Skin epidermis (tissue), 12 donors: ENCODE data around the gene NRCAM.
A peak's percentile ranks its signal among the peaks of the same experiment; 100 is the strongest.

Source experiments
- H3K27ac ChIP-seq, 21 experiments: fragments of 200-600 bp; sonication (generic) in 11 of 21; one replicate each; pipeline ENCODE4 v1.5.0; 2020; ENCODE audit warnings: mild to moderate bottlenecking in 3 of 21, inconsistent platforms in 2 of 21, moderate library complexity in 2 of 21
- H3K4me3 ChIP-seq, 7 experiments: fragments of 200-600 bp; sonication (generic) in 2 of 7; one replicate each; pipeline ENCODE4 v1.5.0; 2020; ENCODE audit warnings: inconsistent platforms in 2 of 7, mild to moderate bottlenecking in 2 of 7, moderate library complexity in 1 of 7

The NRCAM gene

DNA sequence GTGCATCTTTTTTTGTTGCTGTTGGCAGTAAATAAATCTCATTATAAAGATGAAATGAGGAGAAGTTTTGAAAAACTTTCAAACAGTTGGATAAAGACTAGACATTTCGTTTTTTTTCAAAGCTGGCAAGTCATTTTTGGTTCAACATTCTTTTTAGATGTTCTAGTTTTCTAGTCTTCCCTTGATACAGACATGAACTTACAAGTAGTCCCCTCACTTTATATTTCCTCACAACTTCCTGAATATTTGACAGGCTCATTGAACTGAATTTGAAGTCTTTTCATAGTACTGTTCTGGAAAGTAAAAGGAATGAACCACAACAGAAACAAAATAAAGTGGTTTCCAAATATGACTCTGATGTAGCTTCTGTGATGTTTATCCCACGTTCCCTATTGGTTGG, 134.2 kb downstream of the NRCAM start:
- H3K4me3 ChIP-seq = no peak overlapping the region
- H3K27ac ChIP-seq = no peak overlapping the region

DNA sequence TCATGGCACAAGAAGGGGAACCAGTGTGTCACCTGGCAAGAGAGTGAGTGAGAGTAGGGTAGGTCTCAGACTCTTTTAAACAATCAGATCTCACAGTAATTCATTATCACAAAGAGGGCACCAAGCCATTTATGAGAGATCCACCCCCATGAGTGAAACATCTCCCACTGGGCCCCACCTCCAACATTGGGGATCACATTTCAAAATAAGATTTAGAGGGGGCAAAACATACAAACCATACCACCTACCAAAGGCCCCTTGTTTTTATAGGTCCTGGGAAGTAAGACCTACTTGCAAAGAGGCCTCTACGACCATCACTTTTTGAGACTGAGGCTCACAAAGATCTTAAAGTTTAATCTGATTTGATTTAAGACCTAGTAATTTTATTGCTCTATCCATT, 134.9 kb downstream of the NRCAM start:
- Histone ChIP-seq H3K4me3 (no peak overlapping the region), H3K27ac (no peak overlapping the region)

DNA sequence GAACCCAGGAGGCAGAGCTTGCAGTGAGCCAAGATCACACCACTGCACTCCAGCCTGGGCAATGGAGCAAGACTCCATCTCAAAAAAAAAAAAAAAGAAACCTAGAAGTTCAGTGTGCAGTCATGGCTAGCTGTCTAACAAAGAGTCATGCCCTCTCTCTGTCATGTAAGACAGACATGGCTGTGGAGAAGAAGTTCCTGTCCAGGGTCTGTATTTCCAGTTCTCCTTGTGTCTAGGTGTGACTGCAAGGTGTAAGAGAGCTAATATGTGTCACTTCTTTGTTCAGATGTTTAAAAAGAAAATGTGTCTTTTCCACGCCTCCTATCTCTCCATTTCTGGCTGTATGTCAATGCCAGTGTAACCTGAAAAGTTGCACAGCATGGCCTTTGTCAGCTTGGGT, 139.5 kb downstream of the NRCAM start:
- Histone ChIP-seq H3K27ac (no peak overlapping the region), H3K4me3 (no peak overlapping the region)

DNA sequence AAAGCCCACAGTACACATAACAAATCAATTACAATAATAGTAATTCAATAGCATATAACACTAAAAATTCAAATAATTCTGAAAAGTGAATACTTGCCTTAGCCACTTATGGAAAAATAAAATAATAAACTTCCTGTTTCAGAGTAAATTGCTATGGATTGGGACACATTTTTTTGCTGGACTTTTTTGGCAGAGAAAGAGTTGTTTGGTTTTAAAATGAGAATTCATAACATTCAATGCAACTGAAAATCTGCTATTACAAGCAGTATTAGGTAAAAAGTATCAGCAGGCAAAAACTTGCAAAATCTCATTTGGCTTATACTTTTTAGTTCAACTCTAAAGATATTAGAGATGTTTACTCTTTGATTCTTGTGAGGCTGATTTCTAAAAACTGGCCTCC, 141.7 kb downstream of the NRCAM start:
- Histone ChIP-seq H3K4me3 (no peak overlapping the region), H3K27ac (no peak overlapping the region)

DNA sequence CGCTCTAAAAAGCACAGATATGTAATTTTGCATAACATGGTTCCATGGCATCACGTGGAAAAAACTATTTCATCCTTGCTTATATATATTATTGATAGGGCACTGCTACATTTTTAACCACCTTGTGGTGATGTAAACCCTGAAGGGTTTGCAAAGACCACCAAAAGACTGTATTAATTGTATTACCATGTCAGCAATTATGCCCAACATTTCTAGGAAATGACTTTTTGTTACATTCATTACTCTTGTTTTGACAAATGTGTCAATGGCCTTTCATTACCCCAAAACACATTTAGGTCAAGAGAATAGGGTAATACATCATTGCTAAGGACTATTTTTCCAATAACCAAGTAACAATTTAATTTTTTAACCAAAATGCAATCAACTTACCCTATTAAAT, 142.2 kb downstream of the NRCAM start:
- no peak overlapping the region for H3K4me3 ChIP-seq

DNA sequence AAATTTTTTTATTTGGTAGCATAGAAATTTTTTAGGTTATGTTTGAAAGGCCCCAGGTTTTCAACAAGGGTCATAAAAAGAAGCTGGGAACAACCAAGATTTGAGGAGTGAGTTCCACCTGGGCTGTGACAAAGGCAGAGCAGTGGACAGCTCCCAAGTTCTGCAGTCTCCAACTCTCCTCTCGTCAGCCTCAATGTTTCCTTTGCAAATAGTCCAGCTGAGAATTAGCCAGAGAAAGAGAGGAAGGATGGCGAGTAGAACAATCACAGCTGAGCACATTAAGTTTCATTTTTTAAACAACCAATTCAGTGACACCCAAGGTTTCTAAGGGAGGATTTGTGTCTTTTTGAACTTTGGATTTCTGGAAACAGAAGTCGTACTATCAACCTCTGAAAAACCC, 143.2 kb downstream of the NRCAM start:
- H3K4me3 ChIP-seq = no peak overlapping the region
- peak overlapping the region in 1 of 21 experiments; percentile 13 for H3K27ac ChIP-seq

More for the DNA sequence above, 142.2 kb downstream of the NRCAM start:
- no peak overlapping the region for H3K27ac ChIP-seq

DNA sequence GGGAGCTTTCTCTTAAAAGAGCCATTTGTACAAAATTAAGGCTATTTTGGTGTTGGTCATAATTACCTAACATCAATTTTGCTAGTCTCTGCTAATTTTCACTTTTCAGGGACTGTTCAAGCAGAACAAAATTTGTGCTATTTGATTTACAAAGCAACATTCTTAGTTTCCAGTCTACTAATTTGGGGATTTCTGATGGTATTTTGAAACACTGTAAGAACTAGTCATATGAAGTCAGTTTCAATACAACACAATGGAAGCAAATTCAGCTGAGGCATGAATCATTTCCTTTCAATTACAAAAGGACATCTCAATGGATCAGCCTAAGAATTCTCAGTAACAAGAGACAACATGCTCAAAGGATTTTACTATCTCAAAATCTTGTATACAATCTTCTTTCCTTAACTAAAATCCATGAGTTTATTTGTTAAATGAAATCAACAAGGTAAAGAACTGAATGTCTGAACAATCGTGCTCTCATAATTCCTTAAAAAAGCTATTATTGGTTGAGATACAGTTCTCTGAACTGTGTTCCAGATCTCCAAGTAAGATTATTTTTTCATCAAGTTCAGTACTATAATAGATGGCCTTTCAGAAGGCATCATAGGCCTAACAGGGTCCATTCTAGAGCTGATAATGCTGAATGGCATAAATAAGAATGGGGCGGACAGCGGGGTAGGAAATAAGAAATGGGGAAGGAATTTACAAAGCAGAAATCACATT, 144.6 kb downstream of the NRCAM start:
- H3K27ac ChIP-seq = peak overlapping the region in 10 of 21 experiments; percentile 10 to 90 (median 42)
- no peak overlapping the region for H3K4me3 ChIP-seq

DNA sequence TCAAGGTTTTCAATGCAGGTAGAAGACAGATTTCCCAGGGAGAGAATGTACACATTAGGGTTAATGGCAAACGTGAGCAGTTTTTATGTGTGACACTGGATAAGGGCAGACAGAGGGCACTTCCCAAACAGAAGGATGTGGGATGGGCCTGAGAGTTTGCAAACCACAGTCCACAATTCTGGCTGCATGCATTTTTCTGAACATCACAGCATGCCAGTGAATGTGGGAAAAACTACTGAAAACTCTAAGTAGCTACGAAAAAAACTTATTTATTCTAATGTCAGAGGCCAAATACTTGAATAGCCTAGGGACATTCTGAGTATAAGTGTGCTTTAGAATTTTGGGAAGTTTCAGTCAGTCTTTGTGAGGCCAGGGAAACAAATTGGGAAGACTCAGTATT, 145.9 kb downstream of the NRCAM start:
- Histone ChIP-seq H3K4me3 (no peak overlapping the region), H3K27ac (peak overlapping the region in 8 of 21 experiments; percentile 14 to 90 (median 61))

DNA sequence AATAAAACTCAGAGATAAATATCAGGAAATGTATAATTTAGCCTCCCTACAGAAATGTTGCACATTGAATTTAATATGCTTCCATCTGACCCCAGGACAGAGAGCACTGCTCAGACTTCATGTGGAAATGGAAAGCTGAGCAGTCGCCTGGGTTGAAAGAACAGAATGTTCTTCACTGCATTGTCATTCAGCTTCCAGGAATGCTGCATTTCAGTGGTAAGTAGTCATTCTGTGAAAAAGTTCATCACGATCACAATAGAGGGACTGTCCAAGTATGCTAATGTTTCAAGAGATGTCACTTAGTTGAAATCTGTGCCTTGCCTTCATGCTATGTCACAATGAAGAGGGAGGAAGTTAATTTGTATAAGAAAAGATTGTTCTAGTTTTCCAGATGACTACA, 147.3 kb downstream of the NRCAM start:
- Histone ChIP-seq H3K4me3 (no peak overlapping the region), H3K27ac (peak overlapping the region in 9 of 21 experiments; percentile 27 to 90 (median 59))

DNA sequence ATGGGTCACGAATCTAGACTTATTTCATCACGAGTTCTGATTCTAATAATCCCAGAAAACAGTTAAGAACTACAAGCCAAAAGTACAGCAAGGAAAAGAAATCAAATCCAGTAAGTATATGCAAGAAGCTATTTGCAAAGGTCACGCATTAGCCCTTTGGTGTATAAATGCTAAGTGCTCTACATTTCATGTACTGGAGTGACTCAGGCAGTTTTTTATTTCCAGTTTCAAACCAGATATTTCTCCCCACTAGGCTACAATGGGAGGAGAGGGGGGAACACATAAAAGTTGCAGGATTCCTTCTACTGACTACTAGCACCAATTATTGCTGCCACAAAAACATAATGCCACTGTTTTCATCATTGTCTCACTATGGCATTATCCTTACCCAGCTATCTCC, 148.0 kb downstream of the NRCAM start:
- Histone ChIP-seq H3K27ac (peak overlapping the region in 9 of 21 experiments; percentile 27 to 90 (median 52)), H3K4me3 (no peak overlapping the region)

DNA sequence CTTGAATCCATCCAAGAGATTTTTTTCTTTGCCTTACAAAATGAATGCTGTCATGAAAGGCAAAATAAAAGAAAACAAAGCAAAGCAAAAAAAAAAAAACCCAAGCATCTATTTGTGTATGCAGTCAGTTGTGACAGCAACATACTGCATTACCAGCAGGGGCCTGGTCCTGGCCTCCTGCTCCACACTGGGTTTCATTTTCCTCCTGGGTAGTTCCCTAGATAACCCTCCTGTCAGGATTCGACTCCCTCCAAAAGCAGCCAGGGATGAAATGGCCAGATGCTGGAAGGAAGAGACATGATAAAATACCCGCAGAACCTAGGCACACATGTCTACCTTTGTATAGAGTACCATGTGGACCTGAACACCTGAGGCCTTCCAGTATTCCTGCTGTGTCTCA, 148.6 kb downstream of the NRCAM start:
- Histone ChIP-seq H3K27ac (peak overlapping the region in 5 of 21 experiments; percentile 20 to 90 (median 59)), H3K4me3 (no peak overlapping the region)

DNA sequence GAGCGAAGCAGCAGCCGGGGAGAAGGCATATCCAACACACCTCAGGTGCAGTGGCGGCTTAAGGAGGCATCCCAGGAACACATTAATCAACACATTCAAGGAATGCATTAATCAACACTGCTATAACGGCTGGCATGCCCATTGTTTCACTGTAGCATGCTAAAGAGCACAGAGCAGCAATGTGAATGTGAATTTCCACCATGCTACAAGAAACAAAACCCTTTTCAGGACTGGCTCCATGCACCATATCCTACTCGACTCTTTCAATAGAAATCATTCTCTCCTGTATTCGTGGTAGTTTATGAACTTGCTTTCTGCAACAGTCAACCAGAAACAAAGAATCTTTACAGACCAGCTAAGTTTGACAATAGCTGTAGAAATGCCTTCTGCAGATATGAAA, 149.0 kb downstream of the NRCAM start:
- Histone ChIP-seq H3K4me3 (no peak overlapping the region), H3K27ac (peak overlapping the region in 2 of 21 experiments; percentile 59 to 90)

DNA sequence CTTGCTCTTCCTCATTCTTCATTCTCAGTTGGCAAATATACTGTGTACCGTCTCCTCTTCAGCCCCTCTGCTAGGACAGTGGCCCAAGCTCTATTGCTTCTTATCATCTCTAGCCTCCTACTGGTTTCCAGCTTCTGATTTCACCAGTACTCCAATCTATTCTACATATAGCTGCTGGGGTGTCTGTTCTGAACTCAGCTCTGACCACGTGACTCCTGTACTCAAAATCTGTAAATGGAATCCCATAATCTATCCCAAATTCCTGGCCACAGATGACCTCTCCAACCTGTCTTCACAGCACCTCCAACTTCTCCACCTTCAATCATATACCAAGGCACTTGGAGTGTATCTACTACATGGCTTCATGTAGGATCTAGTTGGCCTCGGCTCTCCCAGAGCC, 152.9 kb downstream of the NRCAM start:
- no peak overlapping the region for H3K4me3 ChIP-seq
- no peak overlapping the region for H3K27ac ChIP-seq

DNA sequence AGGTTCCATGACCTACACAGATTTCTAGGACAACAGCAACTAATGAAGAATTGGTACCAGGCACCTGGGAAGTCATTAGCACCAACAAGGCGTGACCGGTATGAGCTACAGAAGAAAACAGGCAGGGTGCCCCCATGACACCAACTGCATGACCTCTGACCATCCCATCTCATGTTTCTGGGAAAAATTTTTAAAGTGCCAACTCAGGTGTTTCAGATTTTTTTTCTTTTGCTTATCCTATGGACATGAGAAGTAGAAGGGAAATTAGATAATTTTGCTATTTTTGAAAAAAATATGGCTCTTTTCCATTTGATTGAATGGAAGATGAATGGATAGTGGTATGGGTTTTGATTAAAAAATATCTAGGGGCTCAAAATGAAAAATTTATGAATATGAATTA, 154.8 kb downstream of the NRCAM start:
- no peak overlapping the region for H3K4me3 ChIP-seq
- H3K27ac ChIP-seq = no peak overlapping the region

DNA sequence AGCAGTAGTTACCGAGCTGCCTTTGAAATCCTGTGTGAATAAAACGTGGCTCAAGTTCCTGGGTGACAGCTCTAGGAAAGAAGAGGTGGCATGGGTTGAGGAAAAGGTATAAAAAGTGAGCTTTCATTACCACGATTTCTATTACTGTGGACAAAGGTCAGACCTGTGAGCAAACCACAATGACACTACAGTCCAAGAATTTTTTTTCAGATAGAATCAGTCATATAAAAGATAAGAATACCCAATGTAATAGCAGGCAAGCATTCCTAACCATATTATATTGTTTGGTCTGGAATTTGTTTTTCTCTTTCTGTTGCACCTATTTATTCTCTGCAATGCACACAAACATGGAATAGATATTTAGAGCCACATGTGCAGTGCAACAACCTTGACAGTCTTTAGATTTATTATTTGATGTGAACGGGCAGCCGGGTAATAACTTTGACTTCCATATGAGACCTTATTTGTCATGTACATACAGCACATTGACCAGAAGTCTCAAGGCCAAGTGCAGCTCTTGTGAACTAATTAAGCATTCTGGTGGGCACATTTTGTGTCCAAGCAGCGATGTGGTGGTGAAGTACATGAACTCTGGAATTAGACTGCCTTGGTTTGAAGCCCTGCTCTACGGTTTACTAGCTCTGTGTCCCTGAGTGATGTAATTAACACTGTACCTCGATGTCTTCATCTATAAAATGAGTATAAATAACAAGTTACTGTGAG, 156.8 kb downstream of the NRCAM start:
- Histone ChIP-seq H3K4me3 (no peak overlapping the region), H3K27ac (no peak overlapping the region)

DNA sequence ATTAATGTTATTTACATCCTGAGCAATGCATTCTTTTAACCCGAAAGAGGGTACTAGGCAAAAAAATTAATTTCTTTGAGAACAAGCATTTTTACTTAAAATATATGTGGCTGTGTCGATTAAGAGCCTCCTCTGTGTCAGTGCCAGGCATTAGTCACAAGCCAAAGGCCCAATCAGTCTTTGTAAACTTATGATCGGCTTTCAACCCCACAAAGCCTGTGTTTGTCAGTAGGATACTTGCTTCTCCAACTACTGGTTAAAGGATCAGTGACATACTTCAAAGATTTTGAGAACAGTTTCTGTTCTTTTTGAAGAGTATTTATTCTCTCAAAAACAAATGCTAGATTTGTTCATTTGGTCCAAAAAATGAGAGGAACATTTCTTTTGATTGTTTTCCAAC, 159.3 kb downstream of the NRCAM start:
- H3K4me3 ChIP-seq = no peak overlapping the region
- H3K27ac ChIP-seq = peak overlapping the region in 1 of 21 experiments; percentile 37

DNA sequence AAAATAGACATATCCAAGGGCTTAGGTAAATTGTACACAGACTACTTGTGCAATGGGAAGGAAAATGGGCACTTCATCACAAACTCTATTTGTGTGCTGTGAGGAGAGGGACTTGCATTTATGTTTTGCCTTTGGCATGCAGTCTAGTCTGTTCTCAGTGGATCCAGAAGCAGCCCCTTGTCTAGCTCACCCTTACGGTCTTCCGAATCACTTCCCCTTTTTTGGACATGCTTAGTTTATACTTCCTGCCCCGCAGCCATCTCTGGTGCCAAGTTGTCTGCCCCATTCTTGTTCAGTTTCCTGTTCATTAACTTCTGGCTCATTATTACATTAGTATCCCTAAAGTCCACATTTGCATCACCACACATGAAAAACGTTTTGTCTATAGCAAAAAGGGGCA, 161.6 kb downstream of the NRCAM start:
- no peak overlapping the region for H3K4me3 ChIP-seq
- H3K27ac ChIP-seq = no peak overlapping the region

DNA sequence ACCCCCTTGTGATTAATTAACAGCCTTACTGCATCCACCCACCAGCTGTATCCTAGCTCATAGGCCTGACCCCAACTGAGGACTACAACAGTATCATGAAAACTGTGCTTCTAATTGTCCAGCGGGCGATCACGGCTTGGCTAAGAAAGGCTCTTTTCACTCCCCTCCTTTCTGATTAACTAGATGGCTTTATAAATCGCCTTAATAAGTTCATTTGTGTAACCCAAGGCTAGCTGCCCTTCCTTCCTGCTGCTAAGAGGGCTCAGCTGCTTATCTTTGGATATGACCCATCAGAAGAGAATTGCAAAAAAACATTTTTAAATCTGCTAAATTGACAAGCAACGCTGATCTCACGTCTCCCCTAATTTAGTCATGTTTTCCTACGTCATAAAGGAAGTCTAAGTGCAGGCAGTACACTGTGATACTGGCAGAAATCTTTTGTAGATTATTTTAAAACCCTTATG, 163.1 kb downstream of the NRCAM start:
- H3K27ac ChIP-seq = peak overlapping the region in 2 of 21 experiments; percentile 46 to 60

DNA sequence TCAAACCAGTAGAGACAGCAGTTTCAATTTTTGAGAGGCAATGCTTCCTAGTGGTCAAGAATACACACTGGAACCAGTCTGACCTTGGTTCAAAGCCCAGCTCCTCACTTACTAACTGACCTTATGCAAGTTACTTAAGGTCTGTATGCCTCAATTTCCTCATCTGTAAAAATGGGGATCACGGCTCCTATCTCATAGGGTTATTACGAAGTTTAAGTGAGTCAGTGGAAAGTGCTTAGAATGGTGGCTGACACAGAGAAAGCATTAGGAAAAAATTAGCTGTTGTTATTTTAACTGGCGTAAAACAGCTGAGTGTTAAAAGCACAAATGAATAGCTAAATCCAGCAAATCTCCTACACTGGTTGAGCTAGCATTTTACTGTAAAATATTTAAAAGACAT, 163.7 kb downstream of the NRCAM start:
- Histone ChIP-seq H3K4me3 (no peak overlapping the region), H3K27ac (peak overlapping the region in 3 of 21 experiments; percentile 15 to 60 (median 46))

More for the DNA sequence above, 163.1 kb downstream of the NRCAM start:
- no peak overlapping the region for H3K4me3 ChIP-seq

DNA sequence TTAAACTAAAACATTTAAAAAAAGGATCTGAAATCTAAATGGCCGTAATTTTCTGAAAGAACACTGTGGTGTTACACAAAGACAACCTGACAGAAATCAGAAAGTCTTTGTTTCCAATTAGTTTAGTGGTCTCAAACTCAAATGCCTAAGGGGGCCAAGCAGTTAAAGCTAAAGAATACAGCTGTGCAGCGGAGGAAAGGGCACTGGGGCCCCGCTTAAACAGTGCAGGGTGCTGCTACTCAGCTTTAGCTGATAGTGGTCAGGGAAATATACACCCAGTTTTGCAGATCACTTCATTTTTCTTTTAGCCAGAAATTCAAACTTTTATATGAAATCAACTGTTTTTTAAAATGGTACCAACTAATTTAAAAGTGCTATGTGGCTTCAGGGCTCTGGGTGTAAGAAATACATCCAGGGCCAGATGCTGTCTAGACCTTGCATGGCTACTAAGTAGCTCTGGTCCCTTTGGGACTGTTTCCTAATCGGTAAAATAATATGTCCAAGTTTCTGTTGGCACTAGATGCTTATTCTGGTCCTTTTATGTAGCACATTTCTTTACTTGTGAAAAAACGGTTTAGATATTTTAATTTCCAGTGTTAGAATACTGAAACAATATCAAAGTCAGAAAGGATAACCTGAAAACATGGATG, 164.3 kb downstream of the NRCAM start:
- Histone ChIP-seq H3K27ac (peak overlapping the region in 2 of 21 experiments; percentile 15 to 60), H3K4me3 (no peak overlapping the region)

DNA sequence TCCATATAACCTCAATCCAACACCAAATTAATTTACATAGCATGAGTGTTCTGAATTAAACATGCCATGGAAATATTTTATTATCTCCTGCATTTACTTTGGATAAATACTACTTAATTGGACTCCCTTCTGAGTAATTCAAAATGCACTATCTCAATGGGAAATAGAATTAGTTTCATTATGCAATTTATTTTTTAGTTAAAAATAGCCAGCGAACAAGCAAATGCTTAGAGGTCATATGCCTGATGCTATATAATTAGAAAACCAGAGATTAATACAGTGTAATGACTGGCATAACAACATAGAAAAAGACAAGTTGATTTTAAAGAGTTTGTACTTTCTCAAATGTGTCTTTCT, 165.1 kb downstream of the NRCAM start:
- H3K4me3 ChIP-seq = no peak overlapping the region
- H3K27ac ChIP-seq = peak overlapping the region in 1 of 21 experiments; percentile 11
